ENCODE results near the gene FANCI. TPM values are rescaled to one million over a fixed set of nuclear protein-coding genes. Genes with fewer than 3 reads are reported as not detected.
"Not testable (repeated sequence)": the region's sequence is repeated elsewhere in the genome, so short reads cannot be mapped to it uniquely, and the experiment has no call there.

FANCI gene
- total RNA-seq, 3 donors from 2014 or later, result 50.3 to 65.1 (median 52.6) TPM

DNA sequence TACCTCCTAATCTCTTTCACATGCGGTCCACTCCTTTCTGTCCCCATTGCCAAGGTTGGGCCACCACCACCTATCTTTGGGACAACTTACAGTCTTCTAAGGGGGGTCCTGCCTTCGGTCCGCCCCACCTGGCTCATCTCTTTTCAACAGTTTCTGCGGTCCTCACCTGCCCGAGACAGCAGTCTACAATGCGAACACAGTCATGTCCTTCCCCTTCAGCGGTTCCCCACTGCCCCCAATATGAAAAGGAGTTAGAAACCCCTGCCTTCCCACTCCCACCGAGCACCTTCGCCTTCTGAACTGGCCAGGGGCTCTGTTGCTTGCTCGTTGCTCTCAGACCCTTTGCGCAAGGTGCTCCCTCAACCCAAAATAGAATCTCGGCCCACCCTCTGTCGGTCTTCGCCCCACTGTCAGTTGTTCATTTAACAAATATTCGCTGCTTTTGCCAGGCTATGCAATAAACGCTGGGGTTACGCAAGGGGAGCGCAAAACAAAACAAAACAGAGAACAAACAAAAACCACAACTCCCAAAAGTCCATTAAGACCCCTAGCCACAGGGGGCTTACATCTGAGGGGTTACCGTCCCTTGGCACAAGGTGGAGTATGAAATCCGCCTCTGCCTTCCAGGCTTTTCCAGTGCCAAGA lies 611 bp upstream of the FANCI start:
- Mint-ChIP-seq H3K4me1 (ENCODE audit: low read depth) (peaks cover 28% of the 10 kb centered on the region), H3K9me3 (no peaks in the 10 kb centered on the region), H3K27me3 (ENCODE audit: low read depth) (peaks cover 1% of the 10 kb centered on the region), H3K36me3 (ENCODE audit: insufficient read depth) (peaks cover 16% of the 10 kb centered on the region), H3K4me3 (peak overlapping the region; percentile 93)
- ATAC-seq (no peak), DNase-seq (no peak)

- no peak for DNase-seq
- ATAC-seq, result peak in 1 of 2 donors; percentile 1
- no peaks in the 10 kb centered on the region for H3K27me3 Mint-ChIP-seq (ENCODE audit: low read depth)
- H3K36me3 Mint-ChIP-seq (ENCODE audit: insufficient read depth), result peaks cover 21% of the 10 kb centered on the region
- H3K9me3 Mint-ChIP-seq, result no peaks in the 10 kb centered on the region
- H3K4me1 Mint-ChIP-seq (ENCODE audit: low read depth), result peaks cover 28% of the 10 kb centered on the region
- peak overlapping the region; percentile 93 for H3K4me3 Mint-ChIP-seq
These were observed 760 bp downstream of the FANCI start for GRCh38 chr15:89244574-89244903.

- DNase-seq (no peak), ATAC-seq (no peak)
- no peaks in the 10 kb centered on the region for H3K27me3 Mint-ChIP-seq (ENCODE audit: low read depth)
- H3K4me3 Mint-ChIP-seq, result no peak overlapping the region
- H3K4me1 Mint-ChIP-seq (ENCODE audit: low read depth), result peaks cover 28% of the 10 kb centered on the region
- no peaks in the 10 kb centered on the region for H3K9me3 Mint-ChIP-seq
- peaks cover 30% of the 10 kb centered on the region for H3K36me3 Mint-ChIP-seq (ENCODE audit: insufficient read depth)
These were observed 3.7 kb downstream of the FANCI start for GRCh38 chr15:89247446-89247845.

DNA sequence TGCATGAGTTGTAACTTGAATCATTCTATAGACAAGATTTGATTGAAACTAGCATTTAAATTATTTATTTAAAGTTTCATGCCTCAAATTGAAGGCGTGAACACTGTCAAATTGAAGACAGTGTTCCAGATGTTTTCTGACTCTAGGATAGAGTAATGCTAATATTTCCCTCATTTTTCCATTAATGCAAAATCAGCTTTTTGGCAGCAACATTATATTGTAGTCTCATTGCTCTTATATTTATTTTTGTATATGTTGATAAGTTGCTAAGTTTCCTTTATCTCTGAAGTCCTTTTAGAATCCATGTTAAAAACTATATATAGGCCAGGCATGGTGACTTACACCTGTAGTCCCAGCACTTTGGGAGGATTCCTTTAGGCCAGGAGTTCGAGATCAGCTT lies 4.8 kb downstream of the FANCI start:
- DNase-seq (no peak), ATAC-seq (no peak)
- peaks cover 32% of the 10 kb centered on the region for H3K36me3 Mint-ChIP-seq (ENCODE audit: insufficient read depth)
- H3K4me1 Mint-ChIP-seq (ENCODE audit: low read depth), result peaks cover 20% of the 10 kb centered on the region
- H3K27me3 Mint-ChIP-seq (ENCODE audit: low read depth), result no peaks in the 10 kb centered on the region
- H3K4me3 Mint-ChIP-seq, result no peak overlapping the region
- H3K9me3 Mint-ChIP-seq, result no peaks in the 10 kb centered on the region

GRCh38 chr15:89250142-89250541 lies 6.4 kb downstream of the FANCI start:
- H3K9me3 Mint-ChIP-seq; H3K4me3 Mint-ChIP-seq; H3K27me3 Mint-ChIP-seq (ENCODE audit: low read depth); ATAC-seq; DNase-seq; H3K4me1 Mint-ChIP-seq (ENCODE audit: low read depth): not testable (repeated sequence)
- H3K36me3 Mint-ChIP-seq (ENCODE audit: insufficient read depth), result peaks cover 32% of the 10 kb centered on the region

- not testable (repeated sequence) for H3K9me3 Mint-ChIP-seq; H3K4me1 Mint-ChIP-seq (ENCODE audit: low read depth); H3K27me3 Mint-ChIP-seq (ENCODE audit: low read depth); ATAC-seq; DNase-seq; H3K4me3 Mint-ChIP-seq
- peaks cover 15% of the 10 kb centered on the region for H3K36me3 Mint-ChIP-seq (ENCODE audit: insufficient read depth)
These were observed 33.5 kb downstream of the FANCI start for GRCh38 chr15:89277281-89277680.

DNA sequence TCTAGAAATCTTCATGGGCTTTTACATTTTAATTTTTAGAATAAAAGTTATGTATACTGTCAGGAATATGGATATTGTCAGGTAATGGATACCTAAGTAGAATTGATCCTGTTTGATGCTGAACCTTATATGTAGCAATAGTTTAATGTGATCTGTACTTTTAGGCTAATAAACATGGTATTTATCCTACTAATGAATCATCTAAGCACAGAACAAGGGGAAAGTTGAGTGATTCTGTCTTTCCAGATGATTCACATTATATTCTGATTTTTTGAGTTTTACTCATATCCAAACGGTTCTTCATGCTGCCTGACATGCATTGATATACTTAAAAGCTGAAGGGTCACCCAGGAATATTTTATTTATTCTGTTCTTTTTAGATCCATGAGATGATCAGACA lies 34.5 kb downstream of the FANCI start:
- H3K36me3 Mint-ChIP-seq (ENCODE audit: insufficient read depth), result peaks cover 17% of the 10 kb centered on the region
- ATAC-seq (peak in 1 of 2 donors; percentile 35), DNase-seq (no peak)
- no peaks in the 10 kb centered on the region for H3K27me3 Mint-ChIP-seq (ENCODE audit: low read depth)
- no peak overlapping the region for H3K4me3 Mint-ChIP-seq
- peaks cover 3% of the 10 kb centered on the region for H3K4me1 Mint-ChIP-seq (ENCODE audit: low read depth)
- H3K9me3 Mint-ChIP-seq, result no peaks in the 10 kb centered on the region

DNA sequence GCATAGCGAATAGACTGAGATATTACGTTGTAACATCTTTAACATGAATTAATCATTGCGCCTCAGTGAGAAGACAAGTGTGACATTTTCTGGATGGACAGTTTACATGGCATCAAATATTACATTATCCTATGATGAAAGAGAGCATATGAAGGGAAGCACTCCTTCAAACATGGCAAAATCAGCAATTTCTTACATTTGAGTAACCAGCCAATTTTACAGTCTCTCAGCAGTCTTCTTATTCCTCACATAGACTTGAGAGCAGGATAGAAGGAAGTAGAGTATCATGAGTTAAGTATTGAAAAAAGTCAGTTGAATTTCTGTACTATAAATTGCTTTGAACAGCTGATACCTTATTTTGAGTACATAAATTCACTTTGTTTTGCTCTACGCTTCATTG lies 38.9 kb downstream of the FANCI start:
- Mint-ChIP-seq H3K36me3 (ENCODE audit: insufficient read depth) (peaks cover 28% of the 10 kb centered on the region), H3K4me1 (ENCODE audit: low read depth) (peaks cover 3% of the 10 kb centered on the region)

DNA sequence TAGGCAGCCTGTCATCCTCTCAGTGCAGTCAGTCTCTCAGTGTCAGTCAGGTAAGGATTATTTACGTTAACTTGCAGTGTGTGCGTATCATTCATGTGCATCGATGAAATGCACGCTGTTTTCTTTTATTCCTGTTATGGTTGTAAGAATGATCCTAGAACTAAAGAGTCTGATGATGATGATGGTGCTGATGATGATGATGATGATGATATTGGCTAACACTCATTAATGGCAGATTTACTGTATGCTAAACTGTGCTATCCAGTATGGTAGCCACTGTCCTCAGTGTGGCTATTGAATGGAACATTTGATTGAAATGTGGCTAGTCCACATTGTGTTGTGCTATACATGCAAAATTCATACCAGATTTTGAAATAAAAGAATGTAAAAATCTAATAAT lies 39.4 kb downstream of the FANCI start:
- Mint-ChIP-seq H3K4me3 (no peak overlapping the region), H3K27me3 (ENCODE audit: low read depth) (no peaks in the 10 kb centered on the region)

More for the DNA sequence above, 38.9 kb downstream of the FANCI start:
- no peaks in the 10 kb centered on the region for H3K27me3 Mint-ChIP-seq (ENCODE audit: low read depth)
- DNase-seq, result no peak
- H3K4me3 Mint-ChIP-seq, result no peak overlapping the region
- ATAC-seq, result no peak
- H3K9me3 Mint-ChIP-seq, result no peaks in the 10 kb centered on the region

DNA sequence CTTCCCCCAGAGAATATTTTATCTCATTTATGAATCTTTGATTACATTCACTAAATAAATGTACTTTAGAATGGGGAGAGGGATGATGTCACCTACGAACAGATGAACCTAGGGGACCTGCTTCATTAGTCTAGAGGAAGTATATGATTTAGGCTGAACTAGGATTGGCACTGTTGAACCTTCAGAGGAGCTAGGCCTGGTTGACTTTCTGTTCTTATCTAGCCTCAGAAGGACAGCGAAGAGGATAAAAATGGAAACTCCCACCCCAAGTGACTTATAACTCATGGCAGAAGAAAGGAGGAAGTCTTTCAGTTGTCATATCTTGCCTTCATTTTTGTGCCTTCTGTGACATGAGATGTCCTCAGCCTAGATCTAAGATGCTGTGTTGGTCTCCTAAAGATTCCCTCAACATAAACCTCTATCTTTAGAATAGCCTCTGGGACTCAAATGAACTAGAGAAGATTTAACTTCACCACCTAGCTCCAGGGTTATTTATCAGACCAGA lies 48.2 kb downstream of the FANCI start:
- Mint-ChIP-seq H3K27me3 (ENCODE audit: low read depth) (no peaks in the 10 kb centered on the region), H3K36me3 (ENCODE audit: insufficient read depth) (peaks cover 23% of the 10 kb centered on the region)
- no peak for ATAC-seq

More for the DNA sequence above, 39.4 kb downstream of the FANCI start:
- ATAC-seq (no peak), DNase-seq (no peak)
- peaks cover 3% of the 10 kb centered on the region for H3K4me1 Mint-ChIP-seq (ENCODE audit: low read depth)
- no peaks in the 10 kb centered on the region for H3K9me3 Mint-ChIP-seq
- peaks cover 30% of the 10 kb centered on the region for H3K36me3 Mint-ChIP-seq (ENCODE audit: insufficient read depth)

GRCh38 chr15:89293012-89293411 lies 49.2 kb downstream of the FANCI start:
- Mint-ChIP-seq H3K9me3 (peaks cover 1% of the 10 kb centered on the region), H3K4me1 (ENCODE audit: low read depth) (no peaks in the 10 kb centered on the region), H3K36me3 (ENCODE audit: insufficient read depth) (peaks cover 19% of the 10 kb centered on the region), H3K27me3 (ENCODE audit: low read depth) (no peaks in the 10 kb centered on the region), H3K4me3 (no peak overlapping the region)
- no peak for DNase-seq
- ATAC-seq, result no peak

More for the DNA sequence above, 48.2 kb downstream of the FANCI start:
- H3K4me1 Mint-ChIP-seq (ENCODE audit: low read depth), result no peaks in the 10 kb centered on the region
- DNase-seq, result no peak
- H3K4me3 Mint-ChIP-seq, result no peak overlapping the region
- H3K9me3 Mint-ChIP-seq, result no peaks in the 10 kb centered on the region

DNA sequence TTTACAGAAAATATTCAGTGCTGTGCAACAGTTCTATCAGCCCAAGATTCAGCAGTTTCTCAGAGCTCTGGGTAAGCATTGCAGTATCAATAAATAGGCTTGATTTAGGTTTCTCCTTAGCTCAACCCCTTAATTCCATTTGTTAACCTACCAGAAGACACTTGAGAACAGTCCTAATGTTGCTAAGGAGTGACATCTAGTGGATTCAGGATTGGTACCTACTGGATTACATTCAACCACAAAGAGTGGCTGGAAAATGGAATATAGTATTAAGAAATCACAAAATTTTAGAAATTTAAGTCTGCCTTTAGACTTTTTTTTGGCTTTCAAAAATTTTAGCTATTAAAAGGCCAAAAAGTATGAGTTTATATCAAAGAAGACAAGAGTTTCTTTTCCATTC lies 56.1 kb downstream of the FANCI start:
- no peaks in the 10 kb centered on the region for H3K27me3 Mint-ChIP-seq (ENCODE audit: low read depth)
- no peak for DNase-seq
- ATAC-seq, result no peak
- H3K36me3 Mint-ChIP-seq (ENCODE audit: insufficient read depth), result peaks cover 15% of the 10 kb centered on the region
- H3K4me3 Mint-ChIP-seq, result no peak overlapping the region
- H3K4me1 Mint-ChIP-seq (ENCODE audit: low read depth), result peaks cover 1% of the 10 kb centered on the region
- H3K9me3 Mint-ChIP-seq, result peaks cover 7% of the 10 kb centered on the region

DNA sequence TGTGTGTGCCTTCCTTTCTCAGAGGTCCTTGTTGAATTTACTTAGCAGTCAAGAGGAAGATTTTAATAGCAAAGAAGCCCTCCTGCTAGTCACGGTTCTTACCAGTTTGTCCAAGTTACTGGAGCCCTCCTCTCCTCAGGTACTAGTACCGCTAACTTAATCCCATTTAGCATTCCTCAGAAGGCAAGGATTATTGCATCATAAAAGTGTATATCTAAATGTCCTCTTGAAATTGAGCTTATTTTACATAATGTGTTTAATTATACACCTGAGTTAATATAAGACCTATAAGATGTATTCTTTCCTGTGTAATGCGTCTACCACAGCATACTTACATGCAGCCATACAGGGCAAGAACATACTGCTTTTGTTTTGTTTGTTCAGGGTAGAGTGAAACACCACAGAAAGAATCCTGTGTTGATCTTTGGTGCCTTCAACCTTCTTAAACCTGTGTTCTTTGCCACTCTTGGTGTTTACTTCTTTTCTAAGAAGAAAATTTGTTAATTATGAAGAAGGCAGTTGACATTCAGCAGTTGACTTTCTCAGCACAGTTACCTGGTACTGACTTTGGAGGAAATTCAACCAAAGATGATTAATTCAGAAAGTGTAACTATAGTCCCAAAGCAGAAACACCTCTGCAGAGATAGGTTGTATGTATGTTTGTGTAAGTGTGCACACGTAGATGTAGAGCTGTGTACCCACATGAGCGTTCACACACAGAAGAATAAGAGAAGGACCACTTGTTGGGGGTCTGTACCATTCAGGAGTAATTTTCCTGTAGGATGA lies 57.7 kb downstream of the FANCI start:
- Mint-ChIP-seq H3K27me3 (ENCODE audit: low read depth) (no peaks in the 10 kb centered on the region), H3K4me3 (no peak overlapping the region), H3K36me3 (ENCODE audit: insufficient read depth) (peaks cover 15% of the 10 kb centered on the region), H3K4me1 (ENCODE audit: low read depth) (peaks cover 1% of the 10 kb centered on the region), H3K9me3 (peaks cover 7% of the 10 kb centered on the region)
- ATAC-seq (peak in 1 of 2 donors; percentile 21), DNase-seq (no peak)

DNA sequence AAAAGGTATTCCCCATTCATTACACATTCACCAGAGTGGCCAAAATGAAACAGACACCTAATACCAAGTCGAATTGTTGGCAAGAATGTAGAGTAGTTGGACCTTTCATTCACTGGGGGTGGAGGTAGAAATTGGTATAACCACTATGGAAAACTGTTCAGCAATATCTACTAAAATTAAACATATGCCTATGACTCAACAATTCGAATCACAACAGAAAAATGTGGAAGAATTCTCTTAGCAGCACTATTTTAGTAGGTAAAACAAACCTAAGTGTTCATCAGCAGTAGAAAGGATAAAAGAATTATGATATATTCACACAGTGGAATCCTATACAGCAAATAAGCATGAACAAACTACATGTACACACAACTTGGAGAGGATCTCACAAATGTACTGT lies 60.2 kb downstream of the FANCI start:
- H3K36me3 Mint-ChIP-seq (ENCODE audit: insufficient read depth), result peaks cover 8% of the 10 kb centered on the region
- H3K9me3 Mint-ChIP-seq, result no peaks in the 10 kb centered on the region
- peaks cover 1% of the 10 kb centered on the region for H3K4me1 Mint-ChIP-seq (ENCODE audit: low read depth)
- no peaks in the 10 kb centered on the region for H3K27me3 Mint-ChIP-seq (ENCODE audit: low read depth)
- no peak for DNase-seq
- ATAC-seq, result no peak
- no peak overlapping the region for H3K4me3 Mint-ChIP-seq

GRCh38 chr15:89305395-89305794 lies 61.6 kb downstream of the FANCI start:
- no peak for ATAC-seq
- Mint-ChIP-seq H3K36me3 (ENCODE audit: insufficient read depth) (peaks cover 6% of the 10 kb centered on the region), H3K9me3 (no peaks in the 10 kb centered on the region), H3K4me3 (no peak overlapping the region), H3K4me1 (ENCODE audit: low read depth) (peaks cover 1% of the 10 kb centered on the region), H3K27me3 (ENCODE audit: low read depth) (no peaks in the 10 kb centered on the region)
- DNase-seq, result no peak
